Measurements from ENCODE around the gene AKAP13.
"Not testable (repeated sequence)": the region's sequence is repeated elsewhere in the genome, so short reads cannot be mapped to it uniquely, and the experiment has no call there.

AKAP13 gene

DNA sequence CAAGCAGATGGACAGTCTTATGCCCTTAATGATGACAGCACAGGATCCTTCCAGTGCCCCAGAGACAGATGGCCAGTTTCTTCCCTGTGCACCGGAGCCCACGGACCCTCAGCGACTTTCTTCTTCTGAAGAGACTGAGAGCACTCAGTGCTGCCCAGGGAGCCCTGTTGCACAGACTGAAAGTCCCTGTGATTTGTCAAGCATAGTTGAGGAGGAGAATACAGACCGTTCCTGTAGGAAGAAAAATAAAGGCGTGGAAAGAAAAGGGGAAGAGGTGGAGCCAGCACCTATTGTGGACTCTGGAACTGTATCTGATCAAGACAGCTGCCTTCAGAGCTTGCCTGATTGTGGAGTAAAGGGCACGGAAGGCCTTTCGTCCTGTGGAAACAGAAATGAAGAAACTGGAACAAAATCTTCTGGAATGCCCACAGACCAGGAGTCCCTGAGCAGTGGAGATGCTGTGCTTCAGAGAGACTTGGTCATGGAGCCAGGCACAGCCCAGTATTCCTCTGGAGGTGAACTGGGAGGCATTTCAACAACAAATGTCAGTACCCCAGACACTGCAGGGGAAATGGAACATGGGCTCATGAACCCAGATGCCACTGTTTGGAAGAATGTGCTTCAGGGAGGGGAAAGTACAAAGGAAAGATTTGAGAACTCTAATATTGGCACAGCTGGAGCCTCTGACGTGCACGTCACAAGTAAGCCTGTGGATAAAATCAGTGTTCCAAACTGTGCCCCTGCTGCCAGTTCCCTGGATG, 198.7 kb downstream of the AKAP13 start:
- no peak for DNase-seq

DNA sequence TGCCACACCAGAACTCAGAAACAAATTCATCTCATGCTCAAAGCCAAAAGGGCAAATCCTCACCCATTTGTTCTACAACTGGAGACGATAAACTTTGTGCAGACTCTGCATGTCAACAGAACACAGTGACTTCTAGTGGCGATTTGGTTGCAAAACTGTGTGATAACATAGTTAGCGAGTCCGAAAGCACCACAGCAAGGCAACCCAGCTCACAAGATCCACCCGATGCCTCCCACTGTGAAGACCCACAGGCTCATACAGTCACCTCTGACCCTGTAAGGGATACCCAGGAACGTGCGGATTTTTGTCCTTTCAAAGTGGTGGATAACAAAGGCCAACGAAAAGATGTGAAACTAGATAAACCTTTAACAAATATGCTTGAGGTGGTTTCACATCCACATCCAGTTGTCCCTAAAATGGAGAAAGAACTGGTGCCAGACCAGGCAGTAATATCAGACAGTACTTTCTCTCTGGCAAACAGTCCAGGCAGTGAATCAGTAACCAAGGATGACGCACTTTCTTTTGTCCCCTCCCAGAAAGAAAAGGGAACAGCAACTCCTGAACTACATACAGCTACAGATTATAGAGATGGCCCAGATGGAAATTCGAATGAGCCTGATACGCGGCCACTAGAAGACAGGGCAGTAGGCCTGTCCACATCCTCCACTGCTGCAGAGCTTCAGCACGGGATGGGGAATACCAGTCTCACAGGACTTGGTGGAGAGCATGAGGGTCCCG, 199.7 kb downstream of the AKAP13 start:
- DNase-seq, result no peak

DNA sequence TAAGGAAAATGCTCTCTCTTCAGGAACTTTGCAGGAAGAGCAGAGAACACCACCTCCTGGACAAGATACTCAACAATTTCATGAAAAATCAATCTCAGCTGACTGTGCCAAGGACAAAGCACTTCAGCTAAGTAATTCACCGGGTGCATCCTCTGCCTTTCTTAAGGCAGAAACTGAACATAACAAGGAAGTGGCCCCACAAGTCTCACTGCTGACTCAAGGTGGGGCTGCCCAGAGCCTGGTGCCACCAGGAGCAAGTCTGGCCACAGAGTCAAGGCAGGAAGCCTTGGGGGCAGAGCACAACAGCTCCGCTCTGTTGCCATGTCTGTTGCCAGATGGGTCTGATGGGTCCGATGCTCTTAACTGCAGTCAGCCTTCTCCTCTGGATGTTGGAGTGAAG, 200.5 kb downstream of the AKAP13 start:
- no peak for DNase-seq

DNA sequence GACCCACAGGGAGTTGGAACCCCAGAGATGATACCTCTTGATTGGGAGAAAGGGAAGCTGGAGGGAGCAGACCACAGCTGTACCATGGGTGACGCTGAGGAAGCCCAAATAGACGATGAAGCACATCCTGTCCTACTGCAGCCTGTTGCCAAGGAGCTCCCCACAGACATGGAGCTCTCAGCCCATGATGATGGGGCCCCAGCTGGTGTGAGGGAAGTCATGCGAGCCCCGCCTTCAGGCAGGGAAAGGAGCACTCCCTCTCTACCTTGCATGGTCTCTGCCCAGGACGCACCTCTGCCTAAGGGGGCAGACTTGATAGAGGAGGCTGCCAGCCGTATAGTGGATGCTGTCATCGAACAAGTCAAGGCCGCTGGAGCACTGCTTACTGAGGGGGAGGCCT, 201.1 kb downstream of the AKAP13 start:
- DNase-seq, result no peak

DNA sequence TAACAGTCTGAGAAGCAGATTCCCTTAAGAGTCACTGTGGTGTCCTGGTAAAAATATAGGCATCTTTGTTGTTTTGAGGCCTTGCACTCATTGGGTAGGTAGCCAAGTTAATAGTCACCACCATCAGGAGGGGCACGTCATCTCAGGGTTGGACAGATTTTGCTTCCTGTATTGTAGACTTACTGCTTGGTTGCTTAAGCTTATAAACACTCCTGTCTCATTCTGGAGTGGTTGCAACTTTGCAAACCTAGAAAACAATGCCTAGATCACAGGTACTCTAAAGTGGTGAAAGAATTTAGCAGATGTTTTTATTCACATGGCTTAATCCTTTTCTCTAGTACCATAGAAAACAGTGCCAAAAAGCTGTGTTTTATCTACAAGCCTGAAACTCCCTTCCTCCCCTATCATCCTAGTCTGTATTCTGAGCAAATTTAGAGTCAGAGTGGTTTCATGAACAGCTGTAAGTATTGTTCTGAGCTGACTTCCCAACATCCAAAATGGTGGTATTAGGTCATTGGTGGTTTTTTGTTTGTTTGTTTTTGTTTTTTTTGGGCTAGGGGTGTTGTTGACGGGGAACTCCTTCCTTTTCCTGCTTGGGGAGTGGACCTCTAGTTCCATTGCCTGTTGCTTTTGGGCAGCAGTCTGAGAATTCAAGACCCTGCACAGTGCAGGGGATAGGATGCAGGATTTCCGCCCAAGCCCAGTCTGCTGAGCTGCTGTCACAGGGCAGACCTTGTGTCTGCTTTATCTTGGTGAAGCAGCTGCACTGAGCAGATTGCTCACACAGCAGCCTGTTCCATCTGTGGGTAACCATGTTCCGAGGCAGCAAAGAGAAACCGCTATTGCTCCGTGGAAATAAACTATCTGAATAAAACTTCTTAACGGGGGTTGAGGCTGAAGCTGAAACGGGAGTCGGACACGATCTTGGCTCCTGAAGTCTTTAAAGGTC, 202.0 kb downstream of the AKAP13 start:
- peak; percentile 32 for DNase-seq

DNA sequence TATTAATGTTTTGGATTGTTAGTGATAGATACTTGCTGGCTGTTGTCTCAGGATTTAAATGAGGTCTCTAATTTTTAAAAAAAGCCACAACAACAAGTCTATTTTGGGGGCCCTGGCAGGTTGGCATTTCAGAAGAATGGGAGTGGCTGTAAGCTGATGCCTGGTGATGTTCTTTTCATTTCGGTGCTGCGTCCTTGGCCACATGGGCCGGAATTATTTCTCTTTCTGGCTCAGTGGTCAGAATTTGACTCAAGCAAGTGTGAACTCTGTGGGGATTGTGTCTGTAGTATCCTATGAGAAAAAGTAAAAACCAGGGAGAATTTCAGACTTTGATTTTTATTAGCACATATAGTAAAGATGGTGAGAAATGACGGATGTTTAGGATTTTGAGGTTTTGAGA, 203.0 kb downstream of the AKAP13 start:
- no peak for DNase-seq

DNA sequence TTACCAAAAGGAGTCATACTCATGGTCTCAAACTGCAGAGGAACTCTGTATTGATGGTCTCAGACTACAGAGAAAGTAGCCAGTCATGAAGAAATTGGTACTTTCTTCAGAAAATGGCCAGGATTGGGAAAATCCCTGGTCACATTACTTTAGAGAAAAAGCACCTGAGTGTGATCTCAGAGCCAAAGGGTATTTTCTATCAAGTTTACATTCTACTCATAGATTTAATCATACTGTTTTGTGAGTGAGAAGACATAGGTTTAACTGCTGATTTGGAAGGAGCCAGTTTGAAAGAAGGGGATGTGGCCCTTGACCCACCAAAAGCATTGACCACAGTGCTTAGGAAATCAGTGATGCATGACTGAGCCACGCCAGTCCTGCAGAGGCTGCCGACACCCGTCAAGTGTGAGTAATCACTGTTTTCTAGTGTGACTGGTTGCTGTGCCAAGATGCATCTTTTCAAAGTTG, 203.6 kb downstream of the AKAP13 start:
- no peak for DNase-seq

DNA sequence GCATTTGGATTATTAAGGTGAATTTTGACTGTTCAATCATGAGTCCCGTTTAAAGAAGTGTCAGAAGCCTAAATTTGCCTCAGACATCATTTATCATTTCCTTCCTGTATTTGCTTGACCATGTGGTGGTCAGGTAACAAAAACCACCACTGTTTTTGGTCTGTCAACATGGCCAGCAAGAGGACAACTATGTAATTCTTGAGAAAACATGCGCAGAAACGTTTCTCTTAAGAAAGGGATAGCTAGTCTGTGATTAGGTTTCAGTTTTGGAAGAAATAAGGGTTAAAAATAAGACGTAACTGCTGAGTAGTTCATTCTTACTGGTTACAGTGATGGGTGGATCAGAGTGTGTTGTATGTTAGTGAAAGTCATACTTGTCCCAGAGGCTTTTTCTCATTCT, 204.5 kb downstream of the AKAP13 start:
- no peak for DNase-seq

DNA sequence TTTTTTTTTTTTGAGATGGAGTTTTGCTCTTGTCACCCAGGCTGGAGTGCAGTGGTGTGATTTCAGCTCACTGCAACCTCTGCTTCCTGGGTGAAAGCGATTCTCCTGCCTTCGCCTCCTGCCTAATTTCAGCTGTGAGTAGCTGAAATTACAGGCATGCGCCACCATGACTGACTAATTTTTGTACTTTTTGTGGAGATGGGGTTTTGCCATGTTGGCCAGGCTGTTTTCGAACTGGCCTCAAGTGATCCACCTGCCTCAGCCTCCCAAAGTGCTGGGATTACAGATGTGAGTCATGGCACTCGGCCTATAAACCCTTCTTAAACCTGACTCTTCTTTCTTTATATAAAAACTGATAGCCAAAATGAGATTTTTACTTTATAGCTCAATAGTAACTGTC, 205.8 kb downstream of the AKAP13 start:
- DNase-seq, result not testable (repeated sequence)

DNA sequence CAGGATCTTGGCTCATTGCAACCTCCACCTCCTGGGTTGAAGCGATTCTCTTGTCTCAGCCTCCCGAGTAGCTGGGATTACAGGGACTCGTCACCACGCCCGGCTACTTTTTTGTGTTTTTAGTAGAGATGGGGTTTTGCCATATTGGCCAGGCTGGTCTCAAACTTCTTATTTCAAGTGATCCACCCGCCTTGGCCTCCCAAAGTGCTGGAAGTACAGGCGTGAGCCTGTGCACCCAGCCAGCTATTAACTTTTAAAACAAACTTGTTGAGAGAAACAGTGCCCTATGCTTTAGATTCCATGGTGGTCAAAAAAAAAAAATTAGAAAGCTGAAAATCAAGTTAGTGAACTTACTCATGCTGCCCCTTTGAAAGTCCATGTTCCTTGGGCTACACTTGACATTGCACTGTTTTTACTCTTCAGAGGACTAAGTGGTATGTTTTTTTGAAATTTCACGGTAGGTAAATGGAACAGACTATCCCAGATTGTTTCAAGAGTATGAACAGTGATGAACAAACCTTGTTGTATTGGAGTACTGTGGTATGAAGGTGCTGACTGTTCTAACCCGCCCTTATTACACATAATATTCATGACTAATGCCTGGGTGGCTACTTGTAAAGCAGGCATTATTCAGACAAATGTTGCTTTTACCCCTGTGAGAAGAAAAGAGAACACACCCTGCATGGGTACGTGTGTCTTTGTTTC, 207.5 kb downstream of the AKAP13 start:
- no peak for DNase-seq

DNA sequence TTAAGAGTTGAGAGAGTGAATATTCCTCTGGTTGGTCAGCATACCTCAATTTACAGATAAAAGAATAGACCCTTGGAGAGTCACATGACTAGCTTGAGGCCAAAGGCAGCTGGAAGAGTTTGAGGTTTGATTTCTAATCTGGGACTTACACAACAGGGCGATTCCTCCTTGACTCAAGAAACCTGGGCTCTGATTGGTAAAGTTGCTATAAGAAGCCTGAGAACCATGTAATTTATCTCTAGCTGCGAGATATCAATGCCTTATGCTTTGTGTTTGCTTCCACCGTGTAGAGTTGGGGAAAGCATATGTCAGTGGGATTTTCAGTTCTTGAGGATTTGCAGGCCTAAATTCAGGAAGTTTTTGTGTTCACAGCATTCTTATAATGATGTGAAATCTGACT, 208.3 kb downstream of the AKAP13 start:
- no peak for DNase-seq

DNA sequence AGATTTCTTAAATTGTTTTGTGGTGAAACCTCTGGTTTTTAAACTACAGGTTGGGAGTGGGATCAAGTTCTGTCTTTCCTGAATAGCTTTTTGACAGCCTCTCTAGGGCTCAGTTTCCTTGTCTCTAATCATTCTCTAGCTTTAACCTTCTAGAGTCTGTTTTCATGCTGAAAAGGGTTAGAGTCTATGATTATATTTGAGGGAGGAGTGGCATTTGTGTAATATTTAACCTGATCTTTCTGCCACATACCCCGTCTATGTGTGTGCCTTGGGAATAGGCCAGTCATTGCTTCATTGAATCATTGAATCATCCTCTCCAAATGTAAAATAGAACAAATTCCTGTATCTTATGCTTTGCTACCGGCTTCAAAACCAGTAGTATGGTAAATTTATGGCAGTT, 209.4 kb downstream of the AKAP13 start:
- no peak for DNase-seq

DNA sequence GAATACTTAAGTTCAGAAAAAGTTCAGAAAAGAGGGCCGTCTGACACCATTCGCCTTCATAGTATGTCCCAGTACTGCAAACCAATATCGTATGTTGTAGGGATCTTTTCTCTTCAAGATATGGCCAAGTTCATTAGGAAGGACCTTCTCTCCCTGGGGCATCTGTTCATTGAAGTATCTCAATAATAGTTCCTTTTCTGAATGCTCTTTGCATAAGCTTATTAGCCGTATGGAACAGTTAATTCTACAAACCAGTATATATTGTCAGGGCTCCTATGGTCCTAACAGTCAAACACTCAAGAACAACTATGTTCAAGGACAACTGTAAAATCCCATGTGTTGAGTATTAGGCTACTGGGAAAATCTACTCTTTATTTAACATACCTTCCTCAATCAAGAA, 211.2 kb downstream of the AKAP13 start:
- DNase-seq, result no peak

DNA sequence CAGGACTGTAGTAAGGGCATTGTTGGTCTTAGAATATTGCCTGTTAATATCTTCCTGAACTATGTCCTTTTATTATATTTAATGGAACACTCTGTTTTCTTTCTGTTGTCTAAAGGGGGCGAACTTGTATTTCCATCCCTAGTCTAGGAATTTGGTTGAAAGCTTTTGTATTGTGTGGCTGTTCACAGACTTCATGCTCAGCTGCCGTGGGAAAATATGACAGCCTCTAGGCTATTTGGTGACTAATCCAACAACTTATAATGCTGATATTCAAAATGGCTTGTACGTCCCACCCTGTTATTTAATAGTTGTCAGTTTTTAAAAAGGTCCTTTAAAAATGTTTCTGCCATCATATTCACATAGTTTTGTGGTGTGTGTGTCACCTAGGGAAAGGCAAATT, 211.7 kb downstream of the AKAP13 start:
- no peak for DNase-seq

DNA sequence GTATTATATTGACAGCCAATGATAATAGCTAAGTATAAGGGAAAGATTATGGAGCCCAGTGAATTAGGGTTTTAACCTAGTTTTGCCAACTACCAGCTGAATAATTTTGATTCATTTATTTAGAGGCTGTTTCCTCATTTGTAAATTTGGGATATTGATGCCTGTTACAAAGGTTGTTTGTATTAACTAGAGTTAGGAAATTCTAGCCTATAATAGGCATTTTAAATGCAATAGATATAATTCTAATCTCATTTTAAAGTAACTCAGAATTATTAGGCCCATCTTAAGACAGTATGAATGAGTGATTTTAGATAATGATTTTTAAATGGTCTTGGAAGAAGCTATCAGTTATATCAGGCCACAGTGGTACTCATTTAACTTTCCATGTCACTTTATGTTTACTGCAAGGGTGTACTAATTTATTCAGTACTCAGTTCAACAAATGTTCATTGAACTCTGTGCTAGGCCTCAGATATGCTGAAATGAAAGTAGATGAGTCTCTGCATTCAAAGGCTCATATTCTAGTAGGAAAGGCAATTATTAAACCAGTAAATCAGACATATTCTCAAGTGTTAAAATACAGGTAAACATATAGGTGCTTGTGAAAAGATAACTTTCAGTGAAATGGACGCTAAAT, 213.5 kb downstream of the AKAP13 start:
- no peak for DNase-seq

DNA sequence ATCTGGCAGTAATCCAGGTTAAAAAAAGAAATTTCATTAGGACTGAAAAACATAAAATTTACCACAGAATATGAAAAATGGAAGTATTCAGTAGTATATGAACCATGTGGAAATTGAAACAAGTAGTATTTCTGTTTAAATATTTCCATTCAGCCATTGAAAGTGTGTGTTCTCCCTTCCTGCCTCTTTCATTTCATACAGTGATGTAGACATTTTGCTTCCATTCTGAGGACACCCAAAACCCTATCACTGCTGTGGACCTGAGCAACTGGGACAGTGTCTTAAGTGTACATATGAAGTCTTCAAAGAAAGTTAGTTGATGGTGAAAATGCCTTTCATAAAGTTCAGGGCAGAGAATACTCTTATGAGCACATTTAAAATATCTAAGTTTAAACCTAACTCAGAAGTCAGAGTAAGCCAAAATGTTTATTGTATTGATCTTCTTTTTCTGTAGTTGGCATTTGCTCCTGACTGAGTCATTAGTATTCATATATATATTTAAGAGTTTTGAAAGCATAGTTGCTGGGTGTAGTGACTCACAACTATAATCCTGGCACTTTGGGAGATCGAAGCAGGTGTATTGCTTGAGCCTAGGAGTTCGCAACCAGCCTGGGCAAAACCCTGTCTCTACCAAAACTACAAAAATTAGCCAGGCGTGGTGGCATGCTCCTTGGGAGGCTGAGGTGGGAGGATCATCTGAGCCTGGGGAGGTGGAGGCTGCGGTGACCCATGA, 215.6 kb downstream of the AKAP13 start:
- DNase-seq, result no peak

DNA sequence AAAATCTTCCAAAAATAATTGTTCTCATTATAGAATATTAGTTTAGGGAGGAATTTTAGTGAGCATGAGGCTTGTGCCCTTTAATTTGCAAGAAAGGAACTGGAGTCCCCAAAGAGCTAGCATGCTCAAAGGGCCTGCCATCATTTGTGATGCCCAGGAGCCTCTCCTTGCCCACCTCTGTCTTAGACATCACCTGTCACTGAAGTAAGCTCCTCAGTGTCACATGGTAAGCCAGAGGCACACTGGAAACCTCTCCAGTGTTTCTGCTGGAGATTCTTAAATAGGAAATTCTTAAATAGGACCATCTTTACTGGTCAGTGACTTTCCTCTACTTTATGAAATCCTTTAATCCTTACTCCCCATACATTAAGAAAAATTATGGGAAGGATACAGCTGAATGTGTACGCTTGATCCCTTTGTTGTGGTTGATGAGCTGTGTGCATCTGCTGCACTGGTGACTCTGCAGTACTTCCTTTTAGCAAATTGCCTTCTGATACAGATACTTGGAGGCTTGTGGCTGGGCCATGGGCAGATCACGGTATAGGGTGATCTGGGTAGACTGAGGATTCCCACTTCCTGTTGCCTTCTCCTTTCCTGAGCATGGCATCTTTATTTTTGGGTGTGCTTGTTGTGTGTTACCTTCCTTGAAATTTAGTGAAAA, 216.9 kb downstream of the AKAP13 start:
- no peak for DNase-seq

DNA sequence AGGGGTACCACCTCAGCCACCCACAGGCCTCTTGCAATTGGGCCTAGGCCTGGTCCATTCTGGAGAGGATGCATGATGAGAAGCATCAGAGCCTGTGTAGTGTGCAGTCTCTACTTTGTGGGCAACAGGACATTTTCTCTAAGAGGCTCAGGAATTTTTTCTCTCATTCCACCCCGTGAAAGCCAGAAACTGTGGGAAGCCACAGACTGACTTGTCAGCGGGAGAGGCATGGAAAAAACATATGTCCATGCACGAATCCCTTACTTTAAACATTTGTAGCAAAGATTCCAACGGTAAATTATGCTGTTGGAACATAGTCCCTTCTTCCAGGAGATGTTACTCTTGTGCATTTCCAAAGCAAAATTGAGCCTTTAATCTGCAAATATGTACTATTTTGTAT, 217.8 kb downstream of the AKAP13 start:
- no peak for DNase-seq

DNA sequence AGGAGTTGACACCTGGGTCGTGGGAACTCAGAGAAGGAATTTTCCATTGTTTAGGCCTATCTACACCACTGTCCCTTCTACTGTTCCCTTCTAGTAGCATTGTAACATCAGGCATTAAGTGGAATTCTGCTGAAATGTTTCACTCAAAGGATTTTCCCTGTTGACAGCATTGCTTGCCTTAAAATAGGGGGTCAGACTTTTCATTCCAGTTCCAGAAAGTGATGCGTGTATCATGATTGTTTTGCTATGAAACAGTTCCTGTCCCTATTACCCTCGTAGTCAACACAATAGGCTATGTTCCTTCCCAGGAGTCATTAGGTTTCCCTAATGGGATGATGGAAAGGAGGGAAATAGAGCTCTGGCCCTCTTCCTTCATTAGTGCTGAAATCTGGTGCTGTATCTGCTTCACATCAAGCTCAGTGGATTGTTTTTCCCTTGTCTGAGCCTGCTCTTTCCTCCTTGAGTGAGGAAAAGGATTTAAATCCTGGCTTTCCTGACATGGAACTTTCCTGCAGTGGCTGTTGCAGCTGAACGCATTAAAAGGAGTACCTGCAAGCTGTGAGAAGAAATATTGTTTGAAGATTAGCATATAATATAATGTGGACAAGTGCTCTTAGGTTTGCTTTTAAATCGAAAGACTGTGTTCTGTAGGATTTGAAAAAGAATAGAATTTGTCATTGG, 218.5 kb downstream of the AKAP13 start:
- DNase-seq, result no peak

DNA sequence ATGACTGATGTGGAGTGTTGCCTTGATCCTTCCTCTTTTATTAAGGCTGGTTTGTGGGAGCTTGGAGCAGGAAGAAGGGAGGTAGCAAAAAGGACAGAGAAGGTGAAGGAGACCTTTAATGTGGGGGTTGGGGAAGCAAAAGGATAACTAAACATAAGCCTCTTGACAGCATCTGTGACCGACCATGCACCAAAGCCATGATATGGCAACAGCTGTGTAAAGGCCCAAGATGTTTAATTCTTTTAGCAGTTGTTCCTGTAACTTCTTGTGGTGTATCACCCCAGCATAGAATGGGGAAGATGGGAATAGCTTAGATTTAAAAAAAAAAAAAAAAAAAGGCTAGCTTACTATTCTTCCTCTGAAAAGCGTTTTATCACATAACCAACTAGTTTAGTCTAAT, 219.6 kb downstream of the AKAP13 start:
- no peak for DNase-seq

Data from right kidney (tissue), 1 donor.